Measurements from ENCODE around the gene OR1D2. TPM values are rescaled to one million over a fixed set of nuclear protein-coding genes. Genes with fewer than 3 reads are reported as not detected.

Gene OR1D2
- total RNA-seq, 2 experiments from 2014 or later: not detected

DNA sequence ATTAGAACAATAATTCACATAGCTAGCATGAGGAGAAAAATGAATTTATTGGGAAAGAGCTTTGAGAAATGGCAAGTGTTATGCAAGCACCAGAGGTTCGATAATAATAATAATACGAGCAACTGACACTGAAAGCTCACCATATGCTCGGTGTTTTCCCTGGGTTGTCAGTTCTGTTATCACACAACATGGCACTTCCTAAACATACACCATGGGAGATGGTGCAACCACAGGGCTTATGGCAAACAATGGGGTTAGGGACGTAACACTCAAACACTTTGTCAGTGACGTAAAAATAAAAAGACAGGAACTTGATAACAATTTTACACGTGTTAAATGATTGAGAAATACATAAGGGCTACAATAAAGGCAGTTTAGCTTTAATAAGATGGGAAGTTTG, 64.5 kb downstream of the OR1D2 start:
- ATAC-seq (ENCODE audit: poor library complexity) (no peak), DNase-seq (peak in 2 of 14 experiments; percentile 41 to 54)
- Histone ChIP-seq H3K27ac (ENCODE audit: low read depth in 1 of 2, low read length in 2 of 2) (no peak overlapping the region), H3K27me3 (ENCODE audit: control insufficient read depth in 1 of 2, insufficient read depth in 2 of 2, low read length in 2 of 2) (no peaks in the 10 kb centered on the region), H3K4me3 (ENCODE audit: low read length) (no peak overlapping the region), H3K9me3 (ENCODE audit: control insufficient read depth in 1 of 2, insufficient read depth in 1 of 2, low read length in 2 of 2) (peaks cover 6 to 13% of the 10 kb centered on the region in 2 experiments), H3K4me1 (ENCODE audit: insufficient read depth, low read length) (peaks cover 3% of the 10 kb centered on the region), H3K36me3 (ENCODE audit: insufficient read depth, low read length) (no peaks in the 10 kb centered on the region)
- H3K9me3 Mint-ChIP-seq: peaks cover 4% of the 10 kb centered on the region
- peaks cover 8% of the 10 kb centered on the region for H3K4me1 Mint-ChIP-seq (ENCODE audit: low read depth)
- intact Hi-C loops (cut with DNase I, micrococcal nuclease): loop anchor here in 1 of 2 experiments (10.0 kb wide), 1 partner anchor 785 kb away; no protein-coding TSS in a partner anchor
- H3K36me3 Mint-ChIP-seq (ENCODE audit: low read depth): peaks cover 2% of the 10 kb centered on the region
- CTCF ChIA-PET: interaction anchor here (0.7 to 1.3 kb wide), 2 partner anchors 9 to 1582 kb away, joined by 3 to 5 read pairs; no protein-coding TSS in a partner anchor
- TF ChIP-seq, protein P1, sequence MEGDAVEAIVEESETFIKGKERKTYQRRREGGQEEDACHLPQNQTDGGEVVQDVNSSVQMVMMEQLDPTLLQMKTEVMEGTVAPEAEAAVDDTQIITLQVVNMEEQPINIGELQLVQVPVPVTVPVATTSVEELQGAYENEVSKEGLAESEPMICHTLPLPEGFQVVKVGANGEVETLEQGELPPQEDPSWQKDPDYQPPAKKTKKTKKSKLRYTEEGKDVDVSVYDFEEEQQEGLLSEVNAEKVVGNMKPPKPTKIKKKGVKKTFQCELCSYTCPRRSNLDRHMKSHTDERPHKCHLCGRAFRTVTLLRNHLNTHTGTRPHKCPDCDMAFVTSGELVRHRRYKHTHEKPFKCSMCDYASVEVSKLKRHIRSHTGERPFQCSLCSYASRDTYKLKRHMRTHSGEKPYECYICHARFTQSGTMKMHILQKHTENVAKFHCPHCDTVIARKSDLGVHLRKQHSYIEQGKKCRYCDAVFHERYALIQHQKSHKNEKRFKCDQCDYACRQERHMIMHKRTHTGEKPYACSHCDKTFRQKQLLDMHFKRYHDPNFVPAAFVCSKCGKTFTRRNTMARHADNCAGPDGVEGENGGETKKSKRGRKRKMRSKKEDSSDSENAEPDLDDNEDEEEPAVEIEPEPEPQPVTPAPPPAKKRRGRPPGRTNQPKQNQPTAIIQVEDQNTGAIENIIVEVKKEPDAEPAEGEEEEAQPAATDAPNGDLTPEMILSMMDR (IDR thresholded peaks at IDR 0.05): no peak
- POLR2A ChIA-PET: no interaction called here
- H3K27ac Mint-ChIP-seq: no peak overlapping the region
- peaks cover 13% of the 10 kb centered on the region for H3K27me3 Mint-ChIP-seq
- no peak overlapping the region for H3K4me3 Mint-ChIP-seq

DNA sequence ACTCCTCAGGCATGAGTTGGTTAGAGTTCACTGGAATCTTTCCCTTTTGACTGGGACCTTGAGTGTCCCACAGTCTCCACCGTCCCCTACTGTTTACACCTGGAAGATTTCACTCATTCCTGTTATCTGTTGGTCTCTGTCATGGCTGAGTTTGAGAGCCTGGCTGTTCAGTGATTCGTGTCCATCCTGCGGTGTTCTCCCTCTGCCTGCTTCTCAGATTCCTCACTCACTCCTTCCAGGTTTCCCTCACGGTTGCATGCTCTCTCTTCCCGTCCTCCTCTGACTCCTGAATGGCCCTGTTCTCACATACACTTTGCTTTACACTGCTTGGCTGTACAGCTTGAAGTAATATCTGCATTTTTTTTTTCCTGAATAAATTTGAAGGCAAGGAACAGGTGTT, 65.3 kb downstream of the OR1D2 start:
- no peak overlapping the region for H3K27ac ChIP-seq (ENCODE audit: low read depth in 1 of 2, low read length in 2 of 2)
- intact Hi-C loops (cut with DNase I, micrococcal nuclease): no loop called here
- Mint-ChIP-seq H3K27me3 (peaks cover 13% of the 10 kb centered on the region), H3K9me3 (peaks cover 2% of the 10 kb centered on the region), H3K4me1 (ENCODE audit: low read depth) (peaks cover 8% of the 10 kb centered on the region), H3K27ac (no peak overlapping the region), H3K36me3 (ENCODE audit: low read depth) (peaks cover 7% of the 10 kb centered on the region), H3K4me3 (no peak overlapping the region)
- H3K27me3 ChIP-seq (ENCODE audit: control insufficient read depth in 1 of 2, insufficient read depth in 2 of 2, low read length in 2 of 2): no peaks in the 10 kb centered on the region
- no peak overlapping the region for H3K4me3 ChIP-seq (ENCODE audit: low read length)
- no peak for DNase-seq
- ChIA-PET CTCF (interaction anchor here (1.3 kb wide), 1 partner anchor 10 kb away, joined by 5 read pairs; no protein-coding TSS in a partner anchor), POLR2A (interaction anchor here (0.6 kb wide), 1 partner anchor 195 kb away, joined by 4 read pairs; no protein-coding TSS in a partner anchor)
- H3K9me3 ChIP-seq (ENCODE audit: control insufficient read depth in 1 of 2, insufficient read depth in 1 of 2, low read length in 2 of 2): peaks cover 5 to 6% of the 10 kb centered on the region in 2 experiments
- TF ChIP-seq, protein P1 (IDR thresholded peaks at IDR 0.05): no peak
- ATAC-seq (ENCODE audit: poor library complexity): no peak
- no peaks in the 10 kb centered on the region for H3K36me3 ChIP-seq (ENCODE audit: insufficient read depth, low read length)
- H3K4me1 ChIP-seq (ENCODE audit: insufficient read depth, low read length): peaks cover 3% of the 10 kb centered on the region

Other genes starting within 250 kb of the OR1D2 start
- not detected for gene OR1D5, start 40.8 kb downstream of the OR1D2 start, total RNA-seq
- not detected for gene OR1G1, start 23.1 kb upstream of the OR1D2 start, total RNA-seq
- not detected for gene OR1A2, start 93.1 kb upstream of the OR1D2 start, total RNA-seq
- gene OR1A1, start 103.2 kb upstream of the OR1D2 start, total RNA-seq: not detected
- under 1 TPM; 0.22 to 0.41 TPM for gene OR3A1, start 193.9 kb upstream of the OR1D2 start, total RNA-seq